Ureter (tissue), 1 donor: ENCODE results near the gene TMEM126B. TPM values are rescaled to one million over a fixed set of nuclear protein-coding genes. Genes with fewer than 3 reads are reported as not detected.
"Not testable (repeated sequence)": the region's sequence is repeated elsewhere in the genome, so short reads cannot be mapped to it uniquely, and the experiment has no call there.

Experiments used
- DNase-seq: peaks from one replicate; pipeline ENCODE4 v3.0.0-alpha.2; 2020; ENCODE audit warnings: low spot score
- total RNA-seq: library from RNA; stranded (reverse); gene quantifications from one replicate; pipeline ENCODE4 v1.2.4, GENCODE V29; 2023
- donor health status: DM: yes; HTN: yes; CAD: no.

The TMEM126B gene
- total RNA-seq, 1 donor from 2014 or later = 36.6 TPM

GRCh38 chr11:85647604-85648299 lies 19.4 kb downstream of the TMEM126B start, which contains the start of gene TMEM126A:
TSS of gene TMEM126A (plus strand) at chr11:85647967. CDS start at chr11:85650256, 2,289 bp downstream.
- DNase-seq = peak; percentile 93

DNA sequence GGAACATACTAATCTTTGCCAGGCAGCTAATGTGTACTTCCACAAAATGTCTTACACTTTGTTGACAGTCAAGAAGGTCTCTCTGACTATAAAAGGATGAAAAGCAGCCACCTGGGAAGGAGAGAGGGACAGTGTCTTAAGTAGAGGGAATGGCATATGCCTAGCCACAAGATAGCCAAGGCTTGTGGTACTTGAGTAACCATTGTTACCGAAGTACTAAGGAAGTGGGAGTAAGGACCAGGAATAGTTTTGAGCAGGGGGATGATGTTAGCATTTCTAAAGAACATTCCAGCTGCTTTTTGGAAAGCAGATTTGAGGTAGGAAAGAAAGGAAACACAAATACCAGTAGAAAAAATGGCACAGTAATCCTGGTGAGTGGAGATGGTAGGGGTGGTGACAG lies 22.7 kb downstream of the TMEM126B start:
- DNase-seq = no peak

DNA sequence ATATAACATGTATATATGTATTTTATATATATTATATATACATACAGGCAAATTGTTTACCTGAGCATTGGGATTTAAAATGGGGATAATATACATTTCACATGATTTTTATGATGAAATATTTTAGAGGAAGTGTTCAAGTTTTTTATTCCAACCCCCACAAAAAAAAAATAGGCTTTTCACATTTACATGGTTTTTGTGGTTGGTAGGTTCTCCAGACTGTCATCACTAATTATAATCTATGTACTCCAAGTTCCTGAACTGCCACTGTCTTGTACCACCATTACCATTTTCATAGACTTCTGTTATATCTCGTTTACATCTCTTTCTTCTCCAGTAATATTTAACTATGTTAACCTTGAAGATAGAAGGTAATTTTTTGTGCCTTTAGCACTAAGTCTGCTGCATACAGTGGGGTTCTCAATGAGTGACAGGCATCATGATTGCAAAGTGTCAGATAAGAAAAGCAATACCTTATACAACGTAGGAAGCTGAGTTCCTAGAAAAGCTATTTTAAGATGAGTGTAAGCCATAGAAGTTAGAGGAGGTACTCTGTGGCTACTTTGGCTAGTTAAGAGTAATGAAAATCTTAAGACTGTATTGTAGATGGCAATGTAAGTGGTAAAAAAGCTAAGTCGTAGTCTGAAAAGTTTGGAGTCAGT lies 24.5 kb downstream of the TMEM126B start:
- DNase-seq = no peak

DNA sequence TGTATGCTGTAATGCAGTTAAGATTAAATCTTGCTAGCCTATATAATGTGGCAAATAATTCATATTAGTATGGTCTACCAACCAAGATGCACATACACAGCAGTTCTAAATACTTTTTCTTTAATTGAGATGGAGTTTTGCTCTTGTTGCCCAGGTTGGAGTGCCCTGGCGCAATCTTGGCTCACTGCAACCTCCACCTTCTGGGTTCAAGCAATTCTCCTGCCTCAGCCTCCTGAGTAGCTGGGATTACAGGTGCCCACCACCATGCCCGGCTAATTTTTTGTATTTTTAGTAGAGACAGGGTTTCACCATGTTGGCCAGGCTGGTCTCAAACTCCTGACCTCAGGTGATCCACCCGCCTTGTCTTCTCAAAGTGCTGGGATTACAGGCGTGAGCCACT lies 25.9 kb downstream of the TMEM126B start:
- not testable (repeated sequence) for DNase-seq

- no peak for DNase-seq
Observed at GRCh38 chr11:85656777-85657176, 28.4 kb downstream of the TMEM126B start.

GRCh38 chr11:85658180-85658579 lies 29.8 kb downstream of the TMEM126B start:
- no peak for DNase-seq

GRCh38 chr11:85661972-85662664 lies 33.7 kb downstream of the TMEM126B start:
- DNase-seq = no peak

DNA sequence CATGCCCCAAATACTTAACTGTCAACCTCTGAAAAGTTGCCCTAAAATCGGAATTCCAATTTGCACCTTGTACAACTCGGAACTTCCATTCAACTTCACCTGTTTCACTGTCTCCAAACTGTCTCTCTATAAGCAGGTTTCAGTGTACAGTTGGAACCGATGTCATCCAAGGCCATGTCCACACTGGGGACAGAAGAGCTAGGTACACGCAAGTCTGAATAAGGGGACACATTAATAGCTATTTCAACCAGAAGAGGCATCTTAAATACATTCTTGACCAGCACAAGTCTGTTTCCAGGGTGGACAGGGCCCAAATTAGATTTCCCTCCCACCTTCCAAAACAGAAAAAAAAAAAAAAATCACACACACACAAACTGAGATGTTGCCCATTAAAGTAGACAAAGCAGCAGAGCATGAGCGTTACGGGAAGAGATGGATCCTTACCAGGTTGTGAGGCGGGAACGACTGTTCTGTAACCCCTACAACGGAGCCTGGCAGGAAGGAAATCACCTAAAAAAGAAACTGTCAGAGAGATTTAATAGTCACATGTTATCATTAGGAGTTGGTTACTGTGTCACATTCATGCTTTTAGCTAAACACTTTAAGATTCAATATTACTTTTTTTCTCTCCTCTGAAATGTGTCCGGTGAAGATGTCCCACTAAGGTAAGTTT lies 34.8 kb downstream of the TMEM126B start:
- no peak for DNase-seq

GRCh38 chr11:85663753-85664614 lies 35.6 kb downstream of the TMEM126B start:
- DNase-seq = peak; percentile 89

- peak; percentile 97 for DNase-seq
Observed at GRCh38 chr11:85664615-85665481, 36.5 kb downstream of the TMEM126B start, which contains the start of gene CREBZF. TSS of gene CREBZF (minus strand) at chr11:85665129. CDS start at chr11:85664875, 254 bp downstream.

- DNase-seq = no peak
Observed at GRCh38 chr11:85665733-85666132, 37.3 kb downstream of the TMEM126B start.

GRCh38 chr11:85666687-85667086 lies 38.3 kb downstream of the TMEM126B start:
- DNase-seq = no peak

DNA sequence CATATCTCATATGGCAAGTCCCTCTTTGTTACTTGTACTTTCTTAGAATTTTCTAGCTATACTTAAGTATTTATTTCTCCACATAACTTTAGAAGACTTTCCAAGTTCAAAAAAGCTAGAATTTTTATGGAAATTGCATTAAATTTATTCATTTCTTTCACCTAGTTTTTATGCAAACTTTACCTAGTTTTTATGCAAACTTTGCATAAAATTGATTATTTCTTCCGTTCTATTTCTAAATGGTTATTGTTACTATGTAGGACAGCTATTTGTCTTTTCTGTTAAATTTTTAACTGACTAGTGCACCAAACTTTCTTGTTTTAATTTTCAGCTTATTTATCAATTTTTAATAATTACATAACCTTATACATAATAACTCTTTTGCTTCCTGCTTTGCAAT lies 39.8 kb downstream of the TMEM126B start:
- DNase-seq = no peak

- not testable (repeated sequence) for DNase-seq
Observed at GRCh38 chr11:85670949-85671663, 42.7 kb downstream of the TMEM126B start.

- no peak for DNase-seq
Observed at GRCh38 chr11:85672105-85672902, 43.9 kb downstream of the TMEM126B start.

DNA sequence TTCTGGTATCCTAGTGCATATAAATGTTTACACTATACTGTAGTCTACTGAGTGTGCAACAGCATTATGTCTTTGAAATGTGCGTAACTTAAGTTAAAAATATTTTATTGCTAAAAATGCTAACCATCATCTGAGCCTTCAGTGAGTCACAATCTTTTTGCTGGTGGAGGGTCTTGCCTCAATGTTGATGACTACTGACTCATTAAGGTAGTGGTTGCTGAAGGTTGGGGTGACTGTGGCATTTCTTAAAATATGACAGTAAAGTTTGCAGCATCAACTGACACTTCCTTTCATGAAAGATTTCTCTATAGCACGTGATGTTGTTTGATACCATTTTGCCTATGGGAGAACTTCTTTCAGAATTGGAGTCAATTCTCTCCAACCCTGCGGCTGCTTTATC lies 45.0 kb downstream of the TMEM126B start:
- DNase-seq = no peak

DNA sequence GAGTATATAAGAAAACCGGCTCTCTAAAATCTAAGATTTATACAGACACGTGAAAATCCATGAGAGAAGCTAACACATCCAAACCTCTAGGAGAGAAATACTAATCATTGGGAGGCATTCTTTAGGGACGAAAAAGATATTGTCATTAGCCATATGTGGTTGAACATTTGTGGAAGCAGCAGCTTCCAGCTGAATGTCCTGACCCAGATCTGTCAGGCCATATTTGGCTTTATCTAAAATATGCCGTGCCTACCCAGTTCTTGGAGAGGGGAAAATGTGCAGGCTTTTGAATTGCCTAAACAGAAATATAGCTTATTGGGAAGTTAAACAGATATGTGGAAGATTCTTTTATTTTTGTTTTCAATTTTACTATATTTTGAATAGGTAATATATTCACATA lies 51.2 kb downstream of the TMEM126B start:
- DNase-seq = no peak

DNA sequence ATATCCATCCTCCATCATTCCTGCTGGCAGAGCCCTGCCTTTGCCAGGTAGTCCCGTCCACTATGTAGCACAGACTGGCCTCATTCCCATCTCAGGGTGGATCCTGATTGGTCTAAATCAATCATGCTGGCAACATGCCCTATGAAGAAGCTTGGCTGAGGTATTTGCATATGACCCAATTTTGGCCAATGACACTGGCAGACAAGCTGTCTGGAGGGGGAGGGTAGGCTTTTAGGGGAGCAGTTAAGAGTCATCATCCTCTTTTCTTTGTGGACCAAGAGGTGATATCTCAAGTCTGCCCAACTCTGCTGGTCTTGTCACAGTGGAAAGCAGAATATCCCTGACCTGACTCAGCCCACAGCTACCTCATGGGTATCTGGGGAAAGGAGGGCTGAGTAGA lies 52.5 kb downstream of the TMEM126B start:
- no peak for DNase-seq
